ELF-1 (cell line): ENCODE measurements around the gene ALOX5.
"Not testable (repeated sequence)": the region's sequence is repeated elsewhere in the genome, so short reads cannot be mapped to it uniquely, and the experiment has no call there.

Experiments
- DNase-seq: peaks from one replicate; pipeline ENCODE4 v3.0.0-alpha.2; 2016; ENCODE audit warnings: low read depth, low spot score

The ALOX5 gene

DNA sequence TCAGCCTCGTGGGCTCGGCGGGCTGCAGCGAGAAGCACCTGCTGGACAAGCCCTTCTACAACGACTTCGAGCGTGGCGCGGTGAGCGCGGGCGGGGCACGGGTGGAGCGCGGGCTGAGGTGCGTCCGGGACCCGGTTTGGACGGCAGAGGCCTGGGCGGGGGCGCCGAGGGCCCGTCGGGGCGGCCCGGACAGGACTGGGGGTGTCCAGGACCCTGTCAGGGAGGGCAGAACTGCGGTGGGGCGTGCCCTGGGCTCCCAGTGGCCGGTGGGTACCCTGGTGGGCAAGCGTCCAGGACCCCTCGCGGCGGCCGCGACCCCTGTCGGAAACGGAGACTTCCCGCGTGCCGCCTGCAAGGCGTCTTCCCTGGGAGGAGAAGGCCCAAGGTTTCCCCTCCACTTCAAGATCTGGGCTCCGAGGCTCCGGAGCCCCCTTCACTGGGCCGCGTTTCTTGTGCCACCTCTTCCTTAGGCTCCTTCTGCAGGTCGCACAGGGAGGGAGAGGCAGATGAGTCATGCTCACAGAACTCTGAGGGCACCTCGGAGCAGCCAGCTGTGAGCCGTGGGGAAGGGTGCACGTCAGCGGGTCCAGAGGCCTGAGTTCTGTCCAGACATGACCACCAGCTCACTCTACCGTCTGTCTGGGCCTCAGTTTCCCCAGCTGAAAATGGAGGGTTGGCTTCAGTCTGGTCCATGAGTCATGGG lies 485 bp downstream of the ALOX5 start:
- peak; percentile 18 for DNase-seq

DNA sequence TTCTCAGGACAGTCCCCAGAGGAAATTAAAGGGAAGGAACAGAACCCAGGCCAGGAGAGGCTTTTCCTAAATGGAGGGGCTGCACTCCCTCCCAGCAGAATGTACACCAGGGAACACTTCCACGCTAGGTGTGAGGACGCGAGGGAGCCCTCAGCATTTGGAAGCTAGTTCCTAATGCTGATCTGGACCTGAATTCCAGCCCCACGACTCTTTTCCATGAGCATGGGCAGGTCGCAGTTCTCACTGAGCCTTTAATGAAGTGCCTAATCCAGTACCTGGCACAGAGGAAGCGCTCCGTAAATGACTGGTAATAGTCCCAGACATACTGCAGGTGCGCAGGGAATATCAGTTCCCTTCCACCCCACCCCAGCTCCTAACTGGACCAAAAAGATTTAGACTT lies 1.1 kb downstream of the ALOX5 start:
- no peak for DNase-seq

DNA sequence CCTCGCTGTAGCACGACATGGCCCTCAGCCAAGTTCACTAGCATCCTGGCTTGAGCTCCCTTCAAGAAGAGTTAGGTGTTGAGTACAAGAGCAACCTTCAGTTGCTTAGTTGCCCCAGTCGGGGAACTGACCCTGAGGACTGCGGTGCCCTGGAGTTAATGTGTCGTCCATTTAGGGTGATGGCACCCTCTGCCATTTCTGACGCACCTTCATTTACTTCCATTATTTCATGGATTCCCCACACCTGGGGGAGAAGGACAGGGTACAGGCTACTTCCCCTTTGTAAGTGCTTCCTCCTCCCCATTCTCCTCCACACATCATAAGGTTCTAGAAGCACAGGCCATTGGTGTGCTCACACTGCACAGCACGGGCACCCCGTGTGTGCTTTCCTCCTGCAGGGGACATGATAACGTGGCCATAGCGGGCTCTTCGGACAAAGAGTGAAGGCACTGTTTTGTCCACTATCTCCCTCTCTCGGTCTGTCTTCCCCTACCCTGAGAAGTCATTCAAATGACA lies 1.8 kb downstream of the ALOX5 start:
- no peak for DNase-seq

DNA sequence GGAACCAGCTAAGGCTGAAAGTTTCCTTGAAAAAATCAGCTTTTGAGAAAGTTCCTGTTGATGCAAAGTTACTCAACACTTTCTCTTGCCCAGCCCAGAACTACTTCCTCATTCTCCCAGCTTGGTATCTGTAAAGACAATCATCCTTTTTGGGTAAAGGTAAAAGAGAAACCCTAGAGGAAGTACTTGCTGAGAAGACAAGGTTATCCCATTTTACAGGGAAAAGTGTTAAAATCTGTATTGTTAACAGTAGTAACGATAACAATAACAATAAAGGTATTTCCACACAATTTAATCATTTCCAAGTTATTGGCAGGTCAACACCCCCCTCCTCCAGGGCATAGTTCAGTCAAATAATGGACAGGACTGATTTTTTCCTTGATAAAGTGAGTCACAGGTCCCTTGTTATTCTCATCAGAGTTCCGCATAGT lies 2.4 kb downstream of the ALOX5 start:
- no peak for DNase-seq

DNA sequence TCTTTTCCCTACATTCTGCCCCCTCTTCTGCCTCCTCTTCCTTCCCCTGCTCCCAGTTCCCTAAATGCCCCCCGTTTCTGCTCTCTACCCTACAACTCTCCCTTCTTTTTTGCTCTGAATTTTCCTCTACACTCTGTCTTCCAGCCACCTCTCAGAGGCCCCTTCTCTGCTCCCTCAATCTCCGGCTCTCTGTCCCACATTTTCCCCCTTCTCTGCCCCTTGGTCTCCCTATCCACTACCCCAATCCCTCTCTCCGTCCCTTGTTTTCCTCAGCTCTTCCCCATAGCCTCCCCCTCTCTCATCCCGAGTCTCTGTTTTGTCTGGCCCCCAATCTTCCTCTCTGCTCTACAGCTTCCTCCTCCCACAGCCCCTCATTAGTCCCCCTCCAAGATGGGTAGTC lies 3.3 kb downstream of the ALOX5 start:
- DNase-seq: no peak

DNA sequence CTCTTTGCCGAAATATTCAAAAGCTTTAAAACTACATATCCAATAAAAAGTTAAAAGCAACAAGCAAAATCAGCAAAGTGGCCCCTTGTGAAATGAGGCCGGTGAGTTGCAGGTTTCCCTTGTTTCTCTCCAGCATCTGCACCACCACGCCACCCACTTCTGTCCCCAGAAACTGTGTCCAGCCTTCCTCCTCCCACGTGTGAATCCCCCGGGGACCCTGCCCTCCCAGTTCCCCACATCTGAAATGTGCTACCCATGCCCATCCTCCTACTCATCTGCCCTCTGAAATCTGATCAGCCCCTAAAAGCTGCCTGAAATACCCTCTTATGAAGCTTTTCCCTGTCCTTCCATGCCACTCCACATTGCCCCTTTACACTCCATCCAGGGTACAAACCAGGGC lies 3.8 kb downstream of the ALOX5 start:
- DNase-seq: no peak

DNA sequence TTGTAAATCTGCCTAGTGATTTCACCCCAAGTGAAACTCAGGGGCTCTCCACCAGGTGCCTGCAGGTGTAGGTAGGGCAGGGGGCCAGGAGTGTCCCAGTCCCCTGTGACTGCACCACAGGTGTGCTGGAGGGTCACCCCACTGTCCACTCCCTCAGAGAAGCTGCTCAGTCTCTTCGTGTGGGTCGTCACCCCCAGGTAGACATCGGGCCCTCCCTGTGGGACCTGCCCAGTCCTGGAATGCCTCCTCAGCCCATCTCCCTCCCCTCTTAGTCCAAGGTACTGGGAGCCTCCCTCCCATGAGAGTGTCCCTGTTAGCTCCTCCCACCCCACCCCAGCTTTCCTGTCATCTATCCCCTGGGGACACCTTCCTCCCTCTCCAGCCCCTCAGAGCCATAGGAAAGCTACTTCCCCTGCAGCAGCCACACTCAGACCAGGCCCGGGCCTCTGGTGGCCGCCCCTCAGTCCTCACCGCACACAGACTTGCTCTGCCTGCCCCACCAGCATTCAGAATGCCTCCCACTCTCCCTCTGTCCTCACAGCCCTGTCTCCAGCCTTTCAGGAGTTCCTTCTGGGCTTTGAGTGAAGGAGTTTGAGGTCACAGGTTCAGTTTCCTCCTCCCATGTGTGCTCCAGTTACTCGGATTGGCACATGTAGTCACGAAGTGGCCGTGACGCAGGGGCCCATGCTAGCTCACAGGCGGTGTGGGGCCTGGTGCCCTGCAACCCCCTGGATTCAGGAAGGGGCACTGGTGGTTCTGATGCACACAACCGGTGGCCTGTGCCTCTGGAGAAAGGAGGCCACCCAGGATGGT lies 5.1 kb downstream of the ALOX5 start:
- DNase-seq: no peak

DNA sequence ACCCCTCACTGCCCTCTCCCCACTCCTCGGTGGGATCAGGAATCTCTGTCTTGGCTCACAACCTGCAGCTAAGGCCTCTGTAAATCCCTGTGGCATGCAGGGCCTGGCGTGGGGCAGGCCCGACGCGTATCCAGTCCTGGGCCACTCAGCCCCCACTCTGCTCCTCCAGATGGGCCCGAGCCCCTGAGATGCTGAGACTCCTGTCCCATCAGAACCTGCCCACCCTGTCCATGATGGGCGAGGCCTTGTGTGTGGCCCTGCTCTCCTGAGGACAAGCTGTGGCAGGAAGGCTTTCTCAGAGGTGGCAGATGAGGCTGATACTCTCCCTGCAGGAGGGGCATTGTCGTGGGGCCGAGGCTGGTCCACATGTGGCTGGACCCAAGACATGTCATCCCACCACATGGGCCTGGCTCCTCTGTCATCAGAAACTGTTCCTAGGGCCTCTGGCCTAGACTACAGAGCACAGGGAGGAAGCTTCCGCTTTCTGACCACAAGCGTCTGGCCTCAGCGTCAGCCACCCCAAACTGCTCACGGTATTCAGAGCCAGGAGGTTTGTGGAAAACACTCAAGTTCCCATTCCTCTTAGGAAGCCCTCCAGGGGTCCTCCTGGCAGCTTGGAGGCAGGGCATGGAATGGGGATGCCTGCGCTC lies 6.0 kb downstream of the ALOX5 start:
- no peak for DNase-seq

DNA sequence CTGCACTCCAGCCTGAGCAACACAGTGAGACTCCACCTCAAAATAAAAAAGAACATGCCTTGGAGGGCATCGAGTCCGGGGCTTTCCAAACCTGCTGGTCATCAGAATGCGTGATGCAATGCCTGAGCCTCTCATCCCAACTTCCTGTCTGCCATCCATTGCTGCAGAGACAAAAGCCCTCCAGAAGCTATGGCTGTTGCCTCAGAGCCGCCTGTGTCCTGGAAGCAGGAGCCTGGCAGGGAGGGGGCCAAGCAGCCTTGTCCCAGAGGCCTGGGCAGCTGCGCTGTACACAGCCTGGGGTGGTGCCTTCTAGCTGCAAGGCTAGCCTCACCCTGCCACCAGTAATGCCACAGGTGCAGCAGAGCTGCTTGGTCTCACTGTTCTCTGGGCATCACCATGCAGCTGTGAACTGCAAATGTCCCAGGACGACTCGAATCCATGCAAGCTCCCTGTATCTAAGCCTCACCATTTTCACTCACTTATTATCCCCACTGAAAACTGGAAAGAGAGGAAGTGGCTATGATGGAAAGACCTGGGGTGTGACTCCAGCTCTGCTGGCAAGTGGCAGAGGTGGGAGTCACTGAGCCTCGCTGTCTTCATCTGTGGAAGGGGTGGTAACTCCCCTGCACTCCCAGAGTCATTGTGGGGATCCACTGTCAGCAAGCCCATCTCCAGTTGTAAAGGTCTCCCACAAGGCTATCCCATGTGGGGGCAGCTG lies 7.0 kb downstream of the ALOX5 start:
- DNase-seq: no peak

DNA sequence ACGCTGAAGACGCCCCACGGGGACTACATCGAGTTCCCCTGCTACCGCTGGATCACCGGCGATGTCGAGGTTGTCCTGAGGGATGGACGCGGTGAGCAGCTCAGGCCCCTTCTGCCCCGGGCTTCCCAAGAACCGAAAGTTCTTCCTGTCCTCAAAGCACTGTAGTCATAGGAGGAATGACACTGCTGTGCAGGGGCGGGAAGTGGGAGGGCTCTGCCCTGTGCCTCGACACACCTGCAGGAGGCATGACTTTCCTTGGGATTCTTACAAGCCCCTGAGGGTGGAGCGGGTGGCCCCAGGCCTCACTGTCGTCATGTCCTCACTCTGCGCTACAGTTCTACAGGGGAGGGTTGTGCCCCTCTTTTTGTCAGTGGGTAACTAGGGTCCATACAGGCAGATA lies 8.6 kb downstream of the ALOX5 start:
- no peak for DNase-seq

DNA sequence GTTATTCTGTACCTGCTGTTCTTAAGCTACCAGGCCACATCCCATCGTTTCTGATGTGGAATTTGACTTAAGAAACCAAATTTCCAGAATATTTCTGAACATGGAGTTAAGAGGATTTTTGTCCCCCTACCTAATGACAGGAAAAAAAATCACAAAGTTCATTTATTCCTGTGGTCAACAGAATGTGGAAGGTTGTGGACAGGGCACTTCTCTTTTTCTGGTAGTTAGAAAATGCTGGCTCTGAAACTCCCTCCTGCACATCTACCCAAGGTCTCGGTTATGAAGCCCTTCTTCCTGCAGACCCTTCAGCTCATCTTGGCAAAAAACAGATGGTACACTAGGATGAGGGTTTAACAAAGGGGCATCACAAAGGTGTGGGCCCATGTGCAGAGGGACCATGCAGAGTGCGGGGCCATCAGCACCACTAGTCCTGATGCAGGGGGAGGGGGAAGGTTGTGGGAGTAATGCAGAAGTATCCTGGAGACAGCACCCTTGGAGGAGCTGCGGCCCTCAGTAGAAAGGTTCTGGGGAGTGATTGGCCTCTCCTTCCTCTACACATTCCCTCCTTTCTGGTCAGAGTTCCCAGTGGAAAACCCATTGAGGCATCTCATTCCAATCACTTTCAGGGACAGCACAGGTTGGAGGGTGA lies 9.8 kb downstream of the ALOX5 start:
- DNase-seq: no peak

DNA sequence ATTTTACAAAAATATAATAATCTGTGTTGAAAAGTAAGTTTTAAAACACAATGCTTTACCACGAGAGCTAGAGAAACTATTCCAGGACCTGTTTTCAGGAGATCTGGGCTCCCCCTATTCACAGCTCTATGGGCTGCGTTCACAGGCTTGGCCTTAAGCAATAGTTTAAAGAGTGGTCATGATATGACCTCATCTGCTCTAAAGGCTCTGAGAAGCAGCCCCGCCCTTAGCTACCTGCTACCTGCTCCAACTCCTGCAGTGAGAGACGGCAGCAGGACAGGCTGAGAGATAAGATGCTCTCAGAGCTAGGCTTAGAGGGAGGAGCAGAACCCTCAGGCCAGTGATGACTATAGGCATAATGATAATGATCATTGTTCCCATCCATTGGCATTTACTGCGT lies 12.6 kb downstream of the ALOX5 start:
- DNase-seq: no peak

DNA sequence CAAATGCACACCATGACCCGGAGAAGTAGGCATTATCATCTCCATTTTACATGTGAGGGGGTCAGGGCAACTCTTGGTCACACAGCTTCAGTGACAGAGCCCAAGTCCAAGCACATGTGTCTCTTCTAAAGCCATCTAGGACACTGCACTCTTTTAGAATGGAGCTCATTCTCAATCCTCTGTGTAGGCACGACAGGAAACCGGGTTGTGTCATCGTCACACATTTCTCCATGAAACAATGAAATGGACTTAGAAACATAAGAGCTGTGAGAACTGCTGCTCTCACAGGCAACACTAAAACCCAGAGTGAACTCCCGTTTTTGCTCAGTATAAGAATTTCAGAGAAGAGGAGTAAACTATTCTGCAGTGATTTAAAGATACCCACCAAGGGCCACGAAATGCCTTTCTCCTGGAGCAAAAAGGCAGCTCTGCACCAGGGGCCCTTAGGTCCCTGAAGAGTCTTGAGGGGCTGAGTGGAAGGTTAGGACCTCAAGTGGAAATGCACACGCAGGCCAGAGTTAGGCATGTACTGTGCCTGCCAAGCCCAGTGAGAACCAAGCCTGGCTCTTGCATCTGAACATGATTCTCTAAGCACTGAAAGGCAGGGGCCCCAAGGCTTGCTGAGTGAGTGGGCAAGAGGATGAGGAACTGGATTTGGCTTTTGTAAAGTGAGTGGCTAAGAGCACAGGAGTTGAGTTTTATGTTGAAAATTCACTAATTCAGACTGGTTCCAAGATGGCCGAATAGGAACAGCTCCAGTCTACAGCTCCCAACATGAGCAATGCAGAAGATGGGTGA lies 13.3 kb downstream of the ALOX5 start:
- no peak for DNase-seq

DNA sequence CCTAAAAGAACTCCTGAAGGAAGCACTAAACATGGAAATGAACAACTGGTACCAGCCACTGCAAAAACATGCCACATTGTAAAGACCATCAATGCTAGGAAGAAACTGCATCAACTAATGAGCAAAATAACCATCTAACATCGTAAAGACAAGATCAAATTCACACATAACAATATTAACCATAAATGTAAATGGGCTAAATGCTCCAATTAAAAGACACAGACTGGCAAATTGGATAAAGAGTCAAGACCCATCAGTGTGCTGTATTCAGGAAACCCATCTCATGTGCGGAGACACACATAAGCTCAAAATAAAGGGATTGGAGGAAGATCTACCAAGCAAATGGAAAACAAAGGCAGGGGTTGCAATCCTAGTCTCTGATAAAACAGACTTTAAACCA lies 15.7 kb downstream of the ALOX5 start:
- DNase-seq: not testable (repeated sequence)

DNA sequence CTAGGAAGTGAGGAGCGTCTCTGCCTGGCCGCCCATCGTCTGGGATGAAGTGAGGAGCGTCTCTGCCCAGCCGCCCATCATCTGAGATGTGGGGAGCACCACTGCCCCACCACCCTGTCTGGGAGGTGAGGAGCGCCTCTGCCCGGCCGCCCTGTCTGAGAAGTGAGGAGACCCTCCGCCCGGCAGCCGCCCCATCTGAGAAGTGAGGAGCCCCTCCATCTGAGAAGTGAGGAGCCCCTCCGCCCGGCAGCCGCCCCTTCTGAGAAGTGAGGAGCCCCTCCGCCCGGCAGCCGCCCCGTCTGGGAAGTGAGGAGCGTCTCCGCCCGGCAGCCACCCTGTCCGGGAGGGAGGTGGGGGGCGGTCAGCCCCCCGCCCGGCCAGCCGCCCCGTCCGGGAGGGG lies 17.6 kb downstream of the ALOX5 start:
- not testable (repeated sequence) for DNase-seq

DNA sequence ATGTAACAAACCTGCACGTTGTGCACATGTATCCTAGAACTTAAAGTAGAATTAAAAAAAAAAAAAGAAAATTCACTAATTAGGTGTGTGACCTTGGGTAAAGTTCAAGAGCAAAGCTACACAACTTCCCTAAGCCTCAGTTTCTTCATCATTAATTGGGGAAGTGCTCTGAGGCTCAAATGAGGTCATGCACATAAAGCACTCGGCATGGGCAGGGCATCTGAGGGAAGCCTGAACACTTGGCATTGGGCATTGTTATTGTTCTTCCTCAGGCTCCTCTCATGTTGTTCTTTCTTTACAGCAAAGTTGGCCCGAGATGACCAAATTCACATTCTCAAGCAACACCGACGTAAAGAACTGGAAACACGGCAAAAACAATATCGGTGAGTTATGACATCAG lies 21.5 kb downstream of the ALOX5 start:
- DNase-seq: no peak

DNA sequence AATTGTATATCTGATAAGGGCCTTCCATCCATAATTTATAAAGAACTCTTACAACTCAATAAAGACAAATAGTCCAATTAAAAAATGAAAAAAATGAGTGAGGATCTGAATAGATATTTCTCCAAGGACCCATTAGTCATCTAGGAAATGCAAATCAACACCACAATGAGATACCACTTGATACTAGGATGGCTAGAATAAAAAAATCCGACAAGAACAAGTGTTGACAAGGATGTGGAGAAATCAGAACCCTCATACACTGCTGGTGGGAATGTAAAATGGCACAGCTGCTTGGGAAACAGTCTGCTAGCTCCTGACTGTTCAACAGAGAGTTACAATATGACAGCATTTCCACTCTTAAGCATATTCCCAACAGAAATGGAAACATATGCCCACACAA lies 24.6 kb downstream of the ALOX5 start:
- no peak for DNase-seq

DNA sequence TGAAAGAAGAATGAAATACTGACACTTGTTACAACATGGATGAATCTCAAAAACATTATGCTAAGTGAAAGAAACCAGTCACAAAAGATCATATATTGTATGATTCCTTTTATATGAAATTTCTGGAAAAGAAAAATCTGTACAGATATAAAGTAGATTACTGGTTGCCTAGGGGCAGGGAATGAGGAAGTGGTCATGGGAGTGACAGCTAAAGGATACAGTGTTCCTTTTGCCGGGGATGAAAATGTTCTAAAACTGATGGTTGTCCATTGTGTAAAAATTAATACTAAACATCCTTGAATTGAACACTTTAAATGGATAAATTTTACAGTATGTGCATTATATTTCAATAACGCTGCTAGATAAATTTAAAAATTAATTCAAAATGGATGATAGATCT lies 25.1 kb downstream of the ALOX5 start:
- DNase-seq: no peak

DNA sequence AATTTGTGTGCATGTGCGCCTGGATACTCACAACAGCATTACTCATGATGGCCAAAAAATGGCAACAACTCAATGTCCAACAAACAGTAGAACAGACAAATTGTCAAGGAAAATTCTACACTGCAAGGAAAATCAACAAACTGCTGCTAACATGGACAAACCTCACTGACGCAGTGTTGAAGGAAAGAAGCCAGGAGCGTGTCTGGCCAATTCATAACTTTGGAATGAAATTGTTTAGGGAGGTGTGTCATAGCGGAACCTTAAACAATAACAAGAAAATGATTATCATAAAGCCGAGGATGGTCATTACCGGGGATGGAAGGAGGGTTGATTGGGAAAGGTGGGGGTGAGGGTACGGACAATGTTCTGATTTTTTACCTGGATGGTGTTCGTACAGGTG lies 29.1 kb downstream of the ALOX5 start:
- DNase-seq: no peak

DNA sequence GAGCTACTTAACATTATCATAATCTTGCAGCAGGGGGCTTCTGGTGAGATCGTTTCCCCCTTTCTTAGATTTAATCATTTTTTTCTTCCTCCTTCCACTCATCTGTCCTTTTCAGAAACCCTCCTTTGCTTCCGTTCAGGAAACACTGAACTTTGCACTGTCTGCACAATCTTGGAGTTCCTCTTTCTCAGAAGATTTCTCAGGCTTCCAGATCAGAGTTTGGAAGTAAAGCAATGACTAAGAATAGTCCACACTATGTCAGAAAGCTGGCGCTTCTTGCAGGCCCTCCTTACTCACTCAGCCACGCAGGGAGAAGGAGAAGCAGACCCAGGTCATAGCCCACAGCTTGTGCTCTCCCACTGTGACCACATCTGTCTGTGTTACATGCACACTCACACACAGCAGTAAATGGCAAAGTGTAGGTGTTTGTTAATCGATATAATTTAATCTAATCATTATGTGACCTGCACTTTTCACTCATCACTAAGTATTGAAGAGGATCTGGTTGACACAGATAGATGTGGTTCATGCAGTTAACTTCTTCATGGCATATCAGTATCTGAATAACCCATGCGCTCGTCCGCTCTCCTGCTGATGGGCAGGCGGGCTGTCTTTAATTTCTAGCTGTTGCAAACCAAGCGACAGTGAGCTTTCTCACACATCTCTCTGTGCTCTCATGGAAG lies 30.2 kb downstream of the ALOX5 start:
- no peak for DNase-seq
